ENCODE data around the gene RAPGEF5. TPM values are rescaled to one million over a fixed set of nuclear protein-coding genes. Genes with fewer than 3 reads are reported as not detected.

The RAPGEF5 gene
- total and polyA plus RNA-seq, 10 of the 15 experiments (the other 5 are each of a cell fraction or from before 2014, with no cell fraction given): 0.38 to 4.0 (median 1.6) TPM; not detected in 1

DNA sequence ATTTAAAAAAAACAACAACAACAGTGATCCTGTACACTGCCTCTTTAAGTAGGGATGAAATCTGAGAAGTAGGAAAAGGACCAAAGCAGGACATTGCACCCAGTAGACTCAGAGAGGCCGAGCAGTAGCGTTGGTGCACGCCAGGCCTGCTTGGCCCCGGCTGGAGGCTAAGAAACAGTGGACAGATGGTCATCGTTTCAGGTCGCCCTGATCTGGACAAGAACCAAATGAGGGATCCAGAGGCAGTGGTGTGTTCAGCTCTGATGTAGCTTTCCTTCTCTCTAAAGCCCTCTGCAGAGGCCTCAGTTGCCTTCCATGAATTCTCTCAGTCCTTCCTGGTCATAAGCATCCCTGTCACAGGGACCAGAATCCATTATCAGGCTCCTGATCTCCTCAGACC lies 269.1 kb downstream of the RAPGEF5 start:
- Histone ChIP-seq H3K4me2 (ENCODE audit: control insufficient read depth, insufficient read depth) (no peak overlapping the region), H3K79me2 (ENCODE audit: control insufficient read depth, insufficient read depth, low read length) (no peaks in the 10 kb centered on the region), H3K9ac (ENCODE audit: control insufficient read depth, insufficient read depth, low read length) (no peak overlapping the region), H3K9me3 (replicated peaks; ENCODE audit: control insufficient read depth, insufficient read depth, low read length) (no peaks in the 10 kb centered on the region; the same call in 2 of the 3 replicates), H2AFZ (ENCODE audit: control insufficient read depth, low read depth, low read length) (no peak overlapping the region), H3K27me3 (replicated peaks in 1 of 2; ENCODE audit: control insufficient read depth in 2 of 2, insufficient read depth in 2 of 2, low read length in 1 of 2) (0 out of 4 replicates have a peak, but pooled peaks cover 0 to 2% of the 10 kb centered on the region in 2 experiments), H3K36me3 (ENCODE audit: control insufficient read depth in 2 of 2, insufficient read depth in 2 of 2, low read length in 1 of 2) (no peaks in the 10 kb centered on the region), H4K20me1 (ENCODE audit: control insufficient read depth, insufficient read depth) (no peaks in the 10 kb centered on the region), H3K27ac (ENCODE audit: control insufficient read depth, insufficient read depth) (no peak overlapping the region), H3K4me1 (ENCODE audit: control insufficient read depth, insufficient read depth, low read length) (peaks cover 3% of the 10 kb centered on the region; the same call in 1 of the 2 replicates), H3K4me3 (no peak overlapping the region)
- no peak for DNase-seq (ENCODE audit: low read depth, low spot score)
- ChIA-PET POLR2A (no interaction called here), RAD21 (ENCODE audit: unreplicated experiment) (no interaction called here), SMC1A (ENCODE audit: uncharacterized antibody, unreplicated experiment) (no interaction called here), CTCF (no interaction called here)
- no peak for TF ChIP-seq POLR2AphosphoS2 (IDR thresholded peaks at IDR 0.05; ENCODE audit: low read depth, low read length)
- no peak for TF ChIP-seq JUNB (IDR thresholded peaks at IDR 0.05)
- no peak for TF ChIP-seq POLR2A (IDR thresholded peaks at IDR 0.05; ENCODE audit: low read depth, low read length)
- no peak for TF ChIP-seq IKZF1 (conservative IDR thresholded peaks at IDR 0.05)
- TF ChIP-seq NFXL1 (IDR thresholded peaks at IDR 0.05; ENCODE audit: borderline replicate concordance): no peak
- TF ChIP-seq NR2C2 (IDR thresholded peaks at IDR 0.05; ENCODE audit: borderline replicate concordance, control insufficient read depth, insufficient read length, low read depth): no peak
- TF ChIP-seq BHLHE40 (IDR thresholded peaks at IDR 0.05; ENCODE audit: borderline replicate concordance in 1 of 2, low read depth in 2 of 2, low read length in 1 of 2): no peak
- TF ChIP-seq, protein P1, sequence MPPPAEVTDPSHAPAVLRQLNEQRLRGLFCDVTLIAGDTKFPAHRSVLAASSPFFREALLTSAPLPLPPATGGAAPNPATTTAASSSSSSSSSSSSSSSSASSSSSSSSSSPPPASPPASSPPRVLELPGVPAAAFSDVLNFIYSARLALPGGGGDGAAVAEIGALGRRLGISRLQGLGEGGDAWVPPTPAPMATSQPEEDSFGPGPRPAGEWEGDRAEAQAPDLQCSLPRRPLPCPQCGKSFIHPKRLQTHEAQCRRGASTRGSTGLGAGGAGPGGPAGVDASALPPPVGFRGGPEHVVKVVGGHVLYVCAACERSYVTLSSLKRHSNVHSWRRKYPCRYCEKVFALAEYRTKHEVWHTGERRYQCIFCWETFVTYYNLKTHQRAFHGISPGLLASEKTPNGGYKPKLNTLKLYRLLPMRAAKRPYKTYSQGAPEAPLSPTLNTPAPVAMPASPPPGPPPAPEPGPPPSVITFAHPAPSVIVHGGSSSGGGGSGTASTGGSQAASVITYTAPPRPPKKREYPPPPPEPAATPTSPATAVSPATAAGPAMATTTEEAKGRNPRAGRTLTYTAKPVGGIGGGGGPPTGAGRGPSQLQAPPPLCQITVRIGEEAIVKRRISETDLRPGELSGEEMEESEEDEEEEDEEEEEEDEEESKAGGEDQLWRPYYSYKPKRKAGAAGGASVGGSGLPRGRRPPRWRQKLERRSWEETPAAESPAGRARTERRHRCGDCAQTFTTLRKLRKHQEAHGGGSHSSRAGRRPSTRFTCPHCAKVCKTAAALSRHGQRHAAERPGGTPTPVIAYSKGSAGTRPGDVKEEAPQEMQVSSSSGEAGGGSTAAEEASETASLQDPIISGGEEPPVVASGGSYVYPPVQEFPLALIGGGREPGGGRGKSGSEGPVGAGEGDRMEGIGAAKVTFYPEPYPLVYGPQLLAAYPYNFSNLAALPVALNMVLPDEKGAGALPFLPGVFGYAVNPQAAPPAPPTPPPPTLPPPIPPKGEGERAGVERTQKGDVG (CRISPR knock-in tag; IDR thresholded peaks at IDR 0.05): no peak
- TF ChIP-seq NFYA (IDR thresholded peaks at IDR 0.05; ENCODE audit: borderline replicate concordance, low read depth, low read length): no peak
- no peak for TF ChIP-seq YY1 (IDR thresholded peaks at IDR 0.05; ENCODE audit: low read depth, low read length)
- TF ChIP-seq NRF1 (conservative IDR thresholded peaks at IDR 0.05; ENCODE audit: low read depth, low read length): no peak
- TF ChIP-seq FOXM1 (IDR thresholded peaks at IDR 0.05; ENCODE audit: low read depth, low read length): no peak
- TF ChIP-seq YBX1 (IDR thresholded peaks at IDR 0.05): no peak
- TF ChIP-seq ATF7 (IDR thresholded peaks at IDR 0.05; ENCODE audit: low read depth): no peak
- BruUV-seq (replicated peaks): no TSS peak
- intact Hi-C loops (cut with micrococcal nuclease; ENCODE audit: unreplicated experiment): no loop called here
- 7% methylated on average over 6 of the region's 6 CpGs for WGBS (ENCODE audit: insufficient coverage, insufficient replicate concordance, low lambda C conversion rate, missing lambda C conversion rate)
- no peak for ATAC-seq
- in situ Hi-C loops (cut with MboI): no loop called here
- FAIRE-seq: no peak

Data from GM12878 (cell line).